GM13977 (cell line): ENCODE results near the gene URB2.

Source experiments
- DNase-seq: peaks from one replicate; pipeline ENCODE4 v3.0.0; 2012; ENCODE audit warnings: low spot score
- CTCF ChIP-seq: IDR thresholded peaks from 2 replicates; pipeline ENCODE4 v1.5.1; 2012; ENCODE audit warnings: mild to moderate bottlenecking, control low read depth; ENCODE audit not compliant: insufficient read depth; ENCODE audit errors: extremely low read depth, missing control alignments
- in situ Hi-C: fragments of 300-500 bp; cut with MboI; formaldehyde crosslinking; loops from one replicate; pipeline ENCODE4 v1.12.0; 2022; ENCODE audit warnings: low sequenced_read_pairs, low pct_unique_long_range_greater_than_20kb, mixed read lengths, inconsistent platforms; ENCODE audit not compliant: unreplicated experiment

The URB2 gene

GRCh38 chr1:229629261-229629660 lies 3.2 kb downstream of the URB2 start:
- TF ChIP-seq CTCF = no peak
- in situ Hi-C loops = no loop called here

GRCh38 chr1:229631148-229631547 lies 5.1 kb downstream of the URB2 start:
- DNase-seq = no peak
- in situ Hi-C loops = no loop called here
- TF ChIP-seq CTCF = no peak

More at GRCh38 chr1:229629261-229629660, 3.2 kb downstream of the URB2 start:
- DNase-seq = no peak

GRCh38 chr1:229631966-229632365 lies 5.9 kb downstream of the URB2 start:
- no peak for DNase-seq
- TF ChIP-seq CTCF = no peak
- in situ Hi-C loops = no loop called here

- no peak for DNase-seq
- in situ Hi-C loops = no loop called here
- TF ChIP-seq CTCF = no peak
Observed at GRCh38 chr1:229636042-229636441, 10.0 kb downstream of the URB2 start.

- DNase-seq = no peak
- no peak for TF ChIP-seq CTCF
- in situ Hi-C loops = no loop called here
Observed at GRCh38 chr1:229637746-229638145, 11.7 kb downstream of the URB2 start.

GRCh38 chr1:229640455-229640854 lies 14.4 kb downstream of the URB2 start:
- no peak for TF ChIP-seq CTCF
- no peak for DNase-seq
- in situ Hi-C loops = no loop called here

GRCh38 chr1:229641306-229641705 lies 15.3 kb downstream of the URB2 start:
- DNase-seq = no peak
- in situ Hi-C loops = no loop called here
- TF ChIP-seq CTCF = no peak
